ENCODE data around the gene TANGO6.
"Not testable (repeated sequence)": the region's sequence is repeated elsewhere in the genome, so short reads cannot be mapped to it uniquely, and the experiment has no call there.

TANGO6 gene

DNA sequence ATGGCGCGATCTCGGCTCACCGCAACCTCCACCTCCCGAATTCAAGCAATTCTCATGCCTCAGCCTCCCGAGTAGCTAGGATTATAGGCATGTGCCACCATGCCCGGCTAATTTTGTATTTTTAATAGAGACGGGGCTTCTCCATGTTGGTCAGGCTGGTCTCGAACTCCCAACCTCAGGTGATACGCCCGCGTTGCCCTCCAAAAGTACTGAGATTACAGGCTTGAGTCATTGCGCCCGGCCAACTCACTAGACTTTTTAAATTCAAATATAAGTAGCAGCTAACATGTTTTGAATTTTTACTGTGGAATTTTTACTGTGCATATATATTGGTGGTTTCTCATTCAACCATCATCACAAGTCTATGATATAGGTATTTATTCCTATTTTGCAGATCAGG, 281.6 kb downstream of the TANGO6 start:
- DNase-seq: not testable (repeated sequence)

DNA sequence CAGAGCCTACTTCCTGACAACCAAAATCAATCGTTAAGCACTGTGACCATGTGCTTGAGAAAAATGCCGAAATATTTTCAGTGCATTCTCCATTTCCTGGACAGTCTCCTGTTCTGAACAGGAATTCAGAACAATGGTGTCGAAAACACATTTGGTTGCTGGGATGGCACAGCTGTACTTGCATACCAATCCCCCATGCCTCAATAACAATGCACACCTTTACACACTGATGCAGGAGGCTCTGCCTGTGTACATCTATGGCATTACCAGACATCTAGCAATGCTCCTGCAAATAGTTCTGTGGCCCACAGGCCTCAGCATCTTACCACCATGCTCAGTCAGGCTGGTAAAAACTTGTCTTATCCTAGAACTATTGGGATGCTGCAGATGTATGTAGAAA, 282.9 kb downstream of the TANGO6 start:
- no peak for DNase-seq

DNA sequence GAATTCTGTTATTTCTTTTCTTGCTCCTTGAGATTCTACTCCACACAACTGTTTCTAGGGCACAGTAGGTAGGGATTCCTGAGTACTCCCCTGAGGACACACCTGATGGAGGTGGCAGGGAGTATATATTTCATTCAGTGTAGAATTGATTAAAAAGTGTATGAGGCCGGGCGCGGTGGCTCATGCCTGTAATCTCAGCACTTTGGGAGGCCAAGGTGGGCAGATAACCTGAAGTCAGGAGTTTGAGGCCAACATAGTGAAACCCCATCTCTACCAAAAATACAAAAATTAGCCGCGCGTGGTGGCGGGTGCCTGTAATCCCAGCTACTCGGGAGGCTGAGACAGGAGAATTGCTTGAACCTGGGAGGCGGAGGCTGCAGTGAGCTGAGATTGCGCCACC, 283.5 kb downstream of the TANGO6 start:
- not testable (repeated sequence) for DNase-seq

DNA sequence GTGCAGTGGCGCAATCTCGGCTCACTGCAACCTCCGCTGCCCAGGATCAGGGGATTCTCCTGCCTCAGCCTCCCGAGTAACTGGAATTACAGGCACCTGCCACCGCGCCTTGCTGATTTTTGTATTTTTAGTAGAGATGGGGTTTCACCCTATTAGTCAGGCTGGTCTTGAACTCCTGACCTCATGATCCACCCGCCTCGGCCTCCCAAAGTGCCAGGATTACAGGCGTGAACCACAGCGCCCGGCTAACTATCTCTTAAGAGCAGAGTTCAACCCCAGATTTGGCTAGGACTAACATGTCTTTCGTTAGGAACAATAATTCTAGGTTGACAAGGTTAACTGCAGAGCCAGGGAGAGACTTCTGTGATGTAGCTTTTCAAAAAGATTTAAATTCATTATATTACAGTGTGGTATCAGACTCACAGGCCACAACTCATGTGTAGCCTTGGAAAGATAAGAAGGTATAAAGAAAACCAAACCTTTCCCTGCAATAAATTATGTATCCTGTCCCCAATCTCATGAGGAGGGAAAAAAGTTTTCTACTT, 284.7 kb downstream of the TANGO6 start:
- no peak for DNase-seq

DNA sequence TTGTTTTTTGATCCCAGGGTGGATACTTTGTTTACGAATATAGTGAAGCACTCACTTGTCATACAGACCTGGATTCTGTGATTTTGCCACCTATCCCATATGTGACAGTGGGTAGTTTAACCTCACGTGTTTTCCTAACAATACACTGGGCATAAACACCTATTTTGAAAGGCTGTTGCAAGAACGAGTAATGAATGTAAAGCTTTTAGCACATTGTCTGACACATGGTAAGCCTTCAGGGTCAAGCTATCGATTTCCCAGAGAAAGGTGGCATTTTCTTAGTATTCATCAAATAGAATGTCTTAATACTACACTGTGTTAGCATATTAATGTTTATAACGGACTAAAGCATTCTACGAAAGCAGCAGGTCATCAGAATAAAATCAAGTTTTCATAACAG, 287.1 kb downstream of the TANGO6 start:
- DNase-seq: no peak

DNA sequence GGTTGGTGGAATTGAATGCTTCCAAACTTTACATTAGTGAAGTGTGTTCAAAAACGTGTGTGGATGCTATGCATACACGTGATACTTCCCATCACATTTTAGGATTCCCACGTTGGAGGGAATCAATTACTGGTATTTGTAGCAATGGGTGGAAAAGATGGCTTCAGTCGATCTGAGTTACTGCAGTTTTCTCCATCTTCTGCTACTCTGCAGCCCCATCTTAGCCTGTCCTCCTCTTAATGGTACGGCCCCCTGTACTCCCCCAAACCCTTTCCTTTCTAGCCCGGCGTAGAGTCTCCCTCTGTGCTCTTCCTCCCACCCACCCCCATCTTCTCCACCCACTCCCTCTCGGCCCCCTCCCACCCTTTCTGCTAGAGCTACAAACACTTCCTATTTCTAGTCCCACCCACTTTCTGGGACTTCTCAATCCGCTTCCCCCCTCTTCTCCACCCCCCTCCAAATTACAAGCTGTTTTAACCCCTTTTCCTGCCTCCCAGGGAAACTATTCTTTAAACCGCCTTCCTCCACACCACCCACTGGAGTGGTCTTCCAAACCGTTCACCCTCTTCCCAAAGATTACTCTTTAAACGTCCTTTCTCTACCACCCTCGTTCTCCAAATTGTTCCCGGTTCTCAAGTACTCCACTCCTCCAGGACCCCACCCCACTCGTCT, 288.0 kb downstream of the TANGO6 start:
- DNase-seq: peak; percentile 1

DNA sequence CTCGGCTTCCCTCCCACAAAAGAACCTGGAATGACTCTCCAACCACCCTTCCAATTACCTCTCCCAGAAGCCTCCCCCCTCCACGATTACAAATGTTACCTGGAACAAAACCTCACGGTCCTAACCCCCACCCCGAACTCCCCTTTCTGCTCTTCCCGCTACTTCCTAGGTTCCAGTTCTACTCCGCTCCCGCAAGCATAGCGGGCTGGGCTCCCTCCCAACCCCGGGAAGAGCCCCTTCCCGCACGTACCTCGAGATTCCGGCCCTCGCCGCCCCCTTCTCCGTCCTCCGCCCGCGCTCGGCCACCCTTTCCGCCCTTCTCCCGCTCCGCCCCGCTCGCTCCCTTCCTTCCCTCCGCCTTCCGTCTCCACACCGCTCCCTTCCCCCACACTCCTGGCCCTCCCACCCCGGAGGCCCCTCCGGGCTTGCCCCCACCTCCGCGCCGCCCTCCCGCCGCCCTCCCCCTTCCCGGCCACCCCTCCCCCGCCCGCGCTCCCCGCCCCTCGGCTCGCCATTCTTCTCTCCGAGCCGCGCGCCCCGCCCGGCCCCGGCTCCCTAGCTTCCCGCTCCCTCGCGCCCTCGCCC, 288.6 kb downstream of the TANGO6 start:
- DNase-seq: peak; percentile 25

DNA sequence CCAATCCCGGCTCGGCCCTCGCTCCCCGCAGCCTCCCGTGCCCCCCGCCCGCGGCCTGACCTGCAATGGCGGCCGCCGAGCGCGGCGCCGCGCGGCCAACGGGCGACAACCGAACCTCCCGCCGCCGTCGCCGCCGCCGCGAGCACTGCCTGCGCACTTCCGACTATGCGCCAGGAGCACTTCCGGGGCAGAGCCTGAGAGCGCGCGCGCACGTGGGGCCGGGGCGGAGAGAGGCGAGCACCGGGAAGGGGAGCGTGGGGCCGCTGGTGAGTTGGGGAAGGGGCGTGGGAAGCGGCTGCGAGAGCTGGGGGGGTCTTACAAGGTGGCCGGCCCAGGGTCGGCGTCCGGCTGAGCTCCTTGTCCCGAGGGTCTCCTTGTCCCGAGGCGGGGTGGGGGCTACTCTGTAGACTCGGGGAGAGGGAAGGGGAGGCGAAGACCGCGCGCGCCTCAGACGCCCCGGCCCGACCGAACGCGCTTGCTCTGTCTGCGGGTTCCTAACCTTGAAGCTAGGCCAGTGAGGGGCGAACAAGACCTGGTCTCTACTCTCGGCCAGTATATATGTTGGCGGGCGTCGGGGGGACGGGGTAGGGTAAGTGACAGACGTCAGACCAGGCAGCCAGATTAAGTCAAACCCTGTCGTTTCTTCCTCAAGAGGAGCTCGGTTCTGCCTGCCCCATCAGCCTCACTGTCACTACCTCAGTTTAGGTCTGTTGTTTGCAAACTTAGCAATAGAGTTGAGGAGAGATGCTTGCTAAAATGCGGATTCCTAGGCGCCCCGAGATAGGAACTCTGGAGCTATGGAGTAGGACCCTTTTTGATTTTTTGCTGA, 289.3 kb downstream of the TANGO6 start, which contains the start of the genes CHTF8 and UTP4:
Gene CHTF8, minus strand, starts transcription at position 165 of the 829 bp plus-strand sequence. CDS start 11,130 bp downstream, outside the sequence.
Gene UTP4, plus strand, starts transcription at position 226 of the 829 bp plus-strand sequence. CDS start 811 bp downstream, outside the sequence.
- peak; percentile 35 for DNase-seq

DNA sequence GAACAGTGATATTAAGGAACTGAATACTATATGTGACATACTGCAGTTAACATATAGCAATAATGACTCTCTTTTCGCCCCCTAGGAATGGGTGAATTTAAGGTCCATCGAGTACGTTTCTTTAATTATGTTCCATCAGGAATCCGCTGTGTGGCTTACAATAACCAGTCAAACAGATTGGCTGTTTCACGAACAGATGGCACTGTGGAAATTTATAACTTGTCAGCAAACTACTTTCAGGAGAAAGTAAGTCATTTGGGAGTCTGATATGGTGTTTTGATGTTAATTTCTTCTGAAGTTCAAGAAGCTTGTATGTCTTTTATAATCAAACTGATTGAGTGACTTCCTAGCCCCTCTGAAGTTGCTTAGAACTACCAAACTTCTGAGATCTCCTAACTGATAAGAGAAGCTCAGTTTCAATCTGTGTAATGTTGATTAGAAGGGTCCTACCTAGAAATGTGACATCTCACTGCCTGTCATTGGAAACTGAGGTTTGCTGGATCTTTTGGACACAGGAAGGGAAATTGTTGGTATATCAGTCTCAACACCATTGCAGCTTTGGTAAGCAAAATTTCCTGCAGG, 290.1 kb downstream of the TANGO6 start:
- DNase-seq: no peak
